ENCODE measurements around the gene IL6R.

Gene IL6R

GRCh38 chr1:154436433-154436832 is 31.3 kb downstream of the IL6R start:
- Mint-ChIP-seq H3K9me3 (no peaks in the 10 kb centered on the region), H3K4me1 (peaks cover 17% of the 10 kb centered on the region), H3K27me3 (no peaks in the 10 kb centered on the region), H3K4me3 (no peak overlapping the region), H3K36me3 (ENCODE audit: insufficient read depth) (peaks cover 4% of the 10 kb centered on the region), H3K27ac (ENCODE audit: low read depth) (no peak overlapping the region)
- no peak for DNase-seq (ENCODE audit: low spot score in 2 of 2)
- no peak for ATAC-seq (replicated peaks; ENCODE audit: extremely low read depth, poor library complexity, severe bottlenecking)

- ATAC-seq (replicated peaks; ENCODE audit: extremely low read depth, poor library complexity, severe bottlenecking): no peak
- peaks cover 1% of the 10 kb centered on the region for H3K36me3 Mint-ChIP-seq (ENCODE audit: insufficient read depth)
- no peak for DNase-seq (ENCODE audit: low spot score in 2 of 2)
- peak overlapping the region; percentile 10 for H3K4me3 Mint-ChIP-seq
- peaks cover 24% of the 10 kb centered on the region for H3K4me1 Mint-ChIP-seq
- H3K27ac Mint-ChIP-seq (ENCODE audit: low read depth): peak overlapping the region; percentile 75
- H3K9me3 Mint-ChIP-seq: no peaks in the 10 kb centered on the region
- no peaks in the 10 kb centered on the region for H3K27me3 Mint-ChIP-seq
Measured at GRCh38 chr1:154440036-154440804, 35.1 kb downstream of the IL6R start.

GRCh38 chr1:154441241-154441888 is 36.2 kb downstream of the IL6R start:
- no peak for ATAC-seq (replicated peaks; ENCODE audit: extremely low read depth, poor library complexity, severe bottlenecking)
- Mint-ChIP-seq H3K4me1 (peaks cover 32% of the 10 kb centered on the region), H3K4me3 (no peak overlapping the region)

GRCh38 chr1:154442006-154442740 is 37.0 kb downstream of the IL6R start:
- H3K4me3 Mint-ChIP-seq: no peak overlapping the region
- DNase-seq (ENCODE audit: low spot score in 2 of 2): no peak
- H3K27me3 Mint-ChIP-seq: no peaks in the 10 kb centered on the region
- peaks cover 32% of the 10 kb centered on the region for H3K4me1 Mint-ChIP-seq
- H3K36me3 Mint-ChIP-seq (ENCODE audit: insufficient read depth): peaks cover 3% of the 10 kb centered on the region
- no peak overlapping the region for H3K27ac Mint-ChIP-seq (ENCODE audit: low read depth)
- no peak for ATAC-seq (replicated peaks; ENCODE audit: extremely low read depth, poor library complexity, severe bottlenecking)
- no peaks in the 10 kb centered on the region for H3K9me3 Mint-ChIP-seq

More at GRCh38 chr1:154441241-154441888, 36.2 kb downstream of the IL6R start:
- Mint-ChIP-seq H3K27ac (ENCODE audit: low read depth) (no peak overlapping the region), H3K27me3 (no peaks in the 10 kb centered on the region), H3K9me3 (no peaks in the 10 kb centered on the region), H3K36me3 (ENCODE audit: insufficient read depth) (peaks cover 3% of the 10 kb centered on the region)
- no peak for DNase-seq (ENCODE audit: low spot score in 2 of 2)

GRCh38 chr1:154443274-154444013 is 38.3 kb downstream of the IL6R start:
- H3K4me3 Mint-ChIP-seq: no peak overlapping the region
- H3K27ac Mint-ChIP-seq (ENCODE audit: low read depth): peak overlapping the region; percentile 46
- ATAC-seq (replicated peaks; ENCODE audit: extremely low read depth, poor library complexity, severe bottlenecking) (no peak), DNase-seq (ENCODE audit: low spot score in 2 of 2) (no peak)
- peaks cover 32% of the 10 kb centered on the region for H3K4me1 Mint-ChIP-seq
- no peaks in the 10 kb centered on the region for H3K9me3 Mint-ChIP-seq
- peaks cover 1% of the 10 kb centered on the region for H3K36me3 Mint-ChIP-seq (ENCODE audit: insufficient read depth)
- no peaks in the 10 kb centered on the region for H3K27me3 Mint-ChIP-seq

GRCh38 chr1:154445040-154445472 is 39.9 kb downstream of the IL6R start:
- H3K27me3 Mint-ChIP-seq: no peaks in the 10 kb centered on the region
- DNase-seq (ENCODE audit: low spot score in 2 of 2): peak in 1 of 2 donors; percentile 11
- peaks cover 24% of the 10 kb centered on the region for H3K4me1 Mint-ChIP-seq
- H3K9me3 Mint-ChIP-seq: no peaks in the 10 kb centered on the region
- H3K36me3 Mint-ChIP-seq (ENCODE audit: insufficient read depth): peaks cover 3% of the 10 kb centered on the region
- H3K27ac Mint-ChIP-seq (ENCODE audit: low read depth): no peak overlapping the region
- no peak overlapping the region for H3K4me3 Mint-ChIP-seq
- ATAC-seq (replicated peaks; ENCODE audit: extremely low read depth, poor library complexity, severe bottlenecking): no peak

- no peak for ATAC-seq (replicated peaks; ENCODE audit: extremely low read depth, poor library complexity, severe bottlenecking)
Measured at GRCh38 chr1:154446292-154446691, 41.1 kb downstream of the IL6R start.

GRCh38 chr1:154446789-154447188 is 41.6 kb downstream of the IL6R start:
- no peak overlapping the region for H3K4me3 Mint-ChIP-seq
- H3K27ac Mint-ChIP-seq (ENCODE audit: low read depth): no peak overlapping the region
- no peak for DNase-seq (ENCODE audit: low spot score in 2 of 2)
- peaks cover 19% of the 10 kb centered on the region for H3K4me1 Mint-ChIP-seq
- H3K27me3 Mint-ChIP-seq: no peaks in the 10 kb centered on the region
- no peak for ATAC-seq (replicated peaks; ENCODE audit: extremely low read depth, poor library complexity, severe bottlenecking)
- no peaks in the 10 kb centered on the region for H3K9me3 Mint-ChIP-seq
- H3K36me3 Mint-ChIP-seq (ENCODE audit: insufficient read depth): peaks cover 8% of the 10 kb centered on the region

More at GRCh38 chr1:154446292-154446691, 41.1 kb downstream of the IL6R start:
- Mint-ChIP-seq H3K4me3 (no peak overlapping the region), H3K27ac (ENCODE audit: low read depth) (no peak overlapping the region), H3K36me3 (ENCODE audit: insufficient read depth) (peaks cover 6% of the 10 kb centered on the region), H3K9me3 (no peaks in the 10 kb centered on the region), H3K4me1 (peaks cover 19% of the 10 kb centered on the region), H3K27me3 (no peaks in the 10 kb centered on the region)
- no peak for DNase-seq (ENCODE audit: low spot score in 2 of 2)

- H3K9me3 Mint-ChIP-seq: no peaks in the 10 kb centered on the region
Measured at GRCh38 chr1:154448331-154448811, 43.2 kb downstream of the IL6R start.

GRCh38 chr1:154453161-154453560 is 48.0 kb downstream of the IL6R start:
- Mint-ChIP-seq H3K4me1 (peaks cover 15% of the 10 kb centered on the region), H3K27me3 (no peaks in the 10 kb centered on the region), H3K27ac (ENCODE audit: low read depth) (no peak overlapping the region), H3K36me3 (ENCODE audit: insufficient read depth) (peaks cover 21% of the 10 kb centered on the region), H3K4me3 (no peak overlapping the region), H3K9me3 (no peaks in the 10 kb centered on the region)
- ATAC-seq (replicated peaks; ENCODE audit: extremely low read depth, poor library complexity, severe bottlenecking) (no peak), DNase-seq (ENCODE audit: low spot score in 2 of 2) (no peak)

More at GRCh38 chr1:154448331-154448811, 43.2 kb downstream of the IL6R start:
- H3K27ac Mint-ChIP-seq (ENCODE audit: low read depth): no peak overlapping the region
- peaks cover 16% of the 10 kb centered on the region for H3K36me3 Mint-ChIP-seq (ENCODE audit: insufficient read depth)
- DNase-seq (ENCODE audit: low spot score in 2 of 2): no peak
- no peak overlapping the region for H3K4me3 Mint-ChIP-seq
- peaks cover 19% of the 10 kb centered on the region for H3K4me1 Mint-ChIP-seq
- ATAC-seq (replicated peaks; ENCODE audit: extremely low read depth, poor library complexity, severe bottlenecking): no peak
- H3K27me3 Mint-ChIP-seq: no peaks in the 10 kb centered on the region

GRCh38 chr1:154453574-154454352 is 48.6 kb downstream of the IL6R start:
- no peak for DNase-seq (ENCODE audit: low spot score in 2 of 2)
- ATAC-seq (replicated peaks; ENCODE audit: extremely low read depth, poor library complexity, severe bottlenecking): no peak
- Mint-ChIP-seq H3K4me3 (no peak overlapping the region), H3K9me3 (no peaks in the 10 kb centered on the region), H3K27me3 (no peaks in the 10 kb centered on the region), H3K36me3 (ENCODE audit: insufficient read depth) (peaks cover 21% of the 10 kb centered on the region), H3K4me1 (peaks cover 15% of the 10 kb centered on the region), H3K27ac (ENCODE audit: low read depth) (no peak overlapping the region)
